Trophoblast cell (in vitro differentiated cells and primary cell): ENCODE measurements around the gene TTLL6.

Experiments used
- DNase-seq, 2 donors: peaks; one replicate each; pipeline ENCODE4 v3.0.0-alpha.2; 2016
- H2AFZ ChIP-seq: 2 replicates; pipeline ENCODE4 v1.6.1; 2013; ENCODE audit warnings: low read length, moderate library complexity, mild to moderate bottlenecking; ENCODE audit not compliant: insufficient read depth, poor library complexity
- H2AK5ac ChIP-seq: 2 replicates; pipeline ENCODE4 v1.6.1; 2013; ENCODE audit warnings: mild to moderate bottlenecking, low read length
- H2BK120ac ChIP-seq: 2 replicates; pipeline ENCODE4 v1.6.1; 2013; ENCODE audit warnings: low read length, mild to moderate bottlenecking, moderate library complexity; ENCODE audit not compliant: insufficient read depth, poor library complexity
- H2BK12ac ChIP-seq: 2 replicates; pipeline ENCODE4 v1.6.1; 2013; ENCODE audit warnings: mild to moderate bottlenecking, low read length, moderate library complexity
- H2BK5ac ChIP-seq: 2 replicates; pipeline ENCODE4 v1.6.1; 2013; ENCODE audit warnings: low read length, low read depth, moderate library complexity, mild to moderate bottlenecking; ENCODE audit not compliant: poor library complexity
- H3K14ac ChIP-seq: 2 replicates; pipeline ENCODE4 v1.6.1; 2013; ENCODE audit warnings: mild to moderate bottlenecking, low read length
- H3K18ac ChIP-seq: 2 replicates; pipeline ENCODE4 v1.6.1; 2013; ENCODE audit warnings: mild to moderate bottlenecking, low read length
- H3K23ac ChIP-seq: 2 replicates; pipeline ENCODE4 v1.6.1; 2013; ENCODE audit warnings: low read length
- H3K27ac ChIP-seq: 2 replicates; pipeline ENCODE4 v1.5.1; 2013; ENCODE audit warnings: low read depth, mild to moderate bottlenecking, inconsistent platforms, low read length, moderate library complexity
- H3K27me3 ChIP-seq: 2 replicates; pipeline ENCODE4 v1.6.1; 2013; ENCODE audit warnings: inconsistent platforms, mild to moderate bottlenecking, low read length, moderate library complexity; ENCODE audit not compliant: insufficient read depth
- H3K36me3 ChIP-seq, 2 experiments: 1 replicate in 1 of 2; 2 replicates in 1 of 2; pipeline ENCODE4 v1.6.1; 2013; ENCODE audit warnings: low read length in 2 of 2, mild to moderate bottlenecking in 2 of 2, moderate library complexity in 1 of 2; ENCODE audit not compliant: insufficient read depth in 2 of 2, control insufficient read depth in 1 of 2
- H3K4ac ChIP-seq: 2 replicates; pipeline ENCODE4 v1.6.1; 2013; ENCODE audit warnings: low read depth, mild to moderate bottlenecking, low read length, moderate library complexity
- H3K4me1 ChIP-seq, 2 experiments: 1 replicate in 1 of 2; 2 replicates in 1 of 2; pipeline ENCODE4 v1.6.1; 2013; ENCODE audit warnings: low read length in 2 of 2, mild to moderate bottlenecking in 2 of 2, moderate library complexity in 1 of 2; ENCODE audit not compliant: insufficient read depth in 2 of 2, control insufficient read depth in 1 of 2
- H3K4me2 ChIP-seq: 2 replicates; pipeline ENCODE4 v1.6.1; 2013; ENCODE audit warnings: inconsistent platforms, mild to moderate bottlenecking, low read length, moderate library complexity
- H3K4me3 ChIP-seq: 2 replicates; pipeline ENCODE4 v1.5.1; 2013; ENCODE audit warnings: mild to moderate bottlenecking, low read depth, low read length, inconsistent platforms
- H3K79me1 ChIP-seq: one replicate; pipeline ENCODE4 v1.6.1; 2013; ENCODE audit warnings: low read length
- H3K79me2 ChIP-seq: 2 replicates; pipeline ENCODE4 v1.6.1; 2013; ENCODE audit warnings: low read length, mild to moderate bottlenecking; ENCODE audit not compliant: control insufficient read depth, insufficient read depth, poor library complexity
- H3K9ac ChIP-seq: 2 replicates; pipeline ENCODE4 v1.6.1; 2013; ENCODE audit warnings: mild to moderate bottlenecking, low read length
- H3K9me3 ChIP-seq: 2 replicates; pipeline ENCODE4 v1.6.1; 2013; ENCODE audit warnings: low read depth, mild to moderate bottlenecking, control low read depth, inconsistent platforms, low read length; ENCODE audit not compliant: insufficient read depth
- H4K12ac ChIP-seq: 2 replicates; pipeline ENCODE4 v1.6.1; 2013; ENCODE audit warnings: low read depth, mild to moderate bottlenecking, low read length, moderate library complexity
- H4K8ac ChIP-seq: 2 replicates; pipeline ENCODE4 v1.6.1; 2013; ENCODE audit warnings: low read depth, mild to moderate bottlenecking, low read length, moderate library complexity
- H4K91ac ChIP-seq: one replicate; pipeline ENCODE4 v1.6.1; 2013; ENCODE audit warnings: low read depth, mild to moderate bottlenecking, low read length, moderate library complexity
- WGBS: extraction: QIAGEN DNeasy Blood & Tissue Kit; methylation state at CpG from one replicate; pipeline ENCODE4 v1.1.7; 2013; ENCODE audit warnings: missing lambda C conversion rate; ENCODE audit not compliant: insufficient read length, insufficient coverage; ENCODE audit errors: extremely low coverage; 5-methylcytosine and 5-hydroxymethylcytosine counted together

The TTLL6 gene

DNA sequence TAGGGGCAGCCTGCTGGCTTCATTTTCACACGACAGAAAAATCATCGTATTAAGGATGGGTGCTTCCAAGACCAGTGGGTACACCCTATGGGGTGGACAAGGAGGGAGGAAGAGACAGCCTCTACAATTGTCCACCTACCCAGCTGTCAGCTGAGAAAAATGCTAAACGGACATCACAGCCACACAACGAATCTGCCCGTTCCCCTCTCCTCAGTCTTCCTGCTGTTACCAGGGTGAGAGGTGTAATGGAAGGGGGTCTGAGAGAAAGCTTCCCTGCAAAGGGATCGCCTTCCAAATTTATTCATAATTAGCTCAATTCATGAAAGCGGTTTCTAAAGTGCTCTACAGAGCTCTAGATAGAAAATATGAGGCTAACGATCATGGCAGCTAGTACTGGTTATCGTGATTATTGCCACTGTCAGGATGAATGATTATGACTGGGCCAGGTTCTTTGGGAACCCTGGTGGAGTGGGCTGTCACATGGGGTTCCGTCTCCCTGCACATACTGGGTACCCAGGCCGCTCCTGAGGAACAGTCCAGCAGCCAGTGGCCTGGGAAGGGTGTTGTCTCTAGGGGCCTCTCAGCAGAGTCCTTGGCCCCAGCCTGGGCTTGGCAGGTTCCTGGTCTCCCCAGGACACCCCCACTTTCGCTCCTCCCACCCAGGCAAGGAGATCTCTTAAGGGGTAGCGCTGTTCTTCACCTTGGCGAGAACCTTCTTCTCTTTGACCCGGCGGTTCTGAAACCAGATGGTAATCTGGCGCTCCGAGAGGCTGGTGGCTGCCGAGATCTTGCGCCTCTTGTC lies 90.7 kb downstream of the TTLL6 start:
- Histone ChIP-seq H3K4me3 (no peak overlapping the region), H3K4me1 (peaks cover 3 to 9% of the 10 kb centered on the region in 2 experiments), H3K9me3 (peaks cover 11% of the 10 kb centered on the region), H3K14ac (no peak overlapping the region), H2AFZ (no peak overlapping the region), H3K27ac (no peak overlapping the region), H3K79me2 (no peaks in the 10 kb centered on the region), H3K4me2 (no peak overlapping the region), H2BK120ac (no peak overlapping the region), H3K9ac (no peak overlapping the region), H3K27me3 (peaks cover 87% of the 10 kb centered on the region), H3K18ac (no peak overlapping the region), H3K79me1 (no peaks in the 10 kb centered on the region), H4K12ac (no peak overlapping the region), H3K4ac (no peak overlapping the region), H2BK5ac (no peak overlapping the region), H3K23ac (no peak overlapping the region), H4K8ac (no peak overlapping the region), H4K91ac (no peak overlapping the region), H2BK12ac (no peak overlapping the region), H3K36me3 (no peaks in the 10 kb centered on the region), H2AK5ac (no peak overlapping the region)
- no peak for DNase-seq
- no CpG with 5 or more reads among the region's 20 CpGs for WGBS

DNA sequence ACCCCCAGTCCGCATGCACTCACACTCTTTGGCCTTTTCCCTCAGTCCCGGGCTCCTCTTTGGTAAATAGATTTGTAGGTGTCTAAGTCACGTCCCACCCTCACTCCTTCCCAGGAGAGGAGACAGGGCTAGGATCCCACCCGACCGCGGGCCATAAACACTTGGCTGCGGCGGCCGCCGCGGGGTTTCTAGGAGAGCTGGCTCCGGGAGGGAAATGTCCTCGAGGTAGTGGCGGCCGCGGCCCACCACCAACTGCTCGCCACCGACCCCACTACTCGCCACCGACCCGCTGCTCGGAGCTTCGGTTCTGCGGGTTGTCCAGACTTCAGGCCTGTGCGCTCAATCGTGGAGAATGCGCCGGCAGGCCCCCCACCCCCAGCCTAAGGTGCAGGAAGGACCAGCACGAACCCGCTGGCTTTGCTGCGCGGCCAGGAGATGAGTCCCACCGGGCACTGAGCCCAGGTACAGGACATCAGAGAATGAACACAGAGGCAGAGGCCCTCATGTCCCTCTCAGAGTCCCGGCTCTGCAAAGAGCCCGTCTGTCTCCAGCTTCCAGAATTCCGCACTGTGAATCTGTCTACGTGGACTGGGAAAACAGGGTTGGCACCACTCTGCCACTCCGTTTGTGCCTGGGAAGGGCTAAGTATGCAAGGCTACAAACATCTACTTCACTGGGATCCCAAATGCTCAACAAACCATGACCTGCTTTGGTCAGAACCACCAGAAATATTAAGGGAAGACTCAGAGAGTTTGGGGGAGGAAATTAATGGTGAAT lies 91.6 kb downstream of the TTLL6 start:
- no peak overlapping the region for H3K14ac ChIP-seq
- no CpG with 5 or more reads among the region's 38 CpGs for WGBS

DNA sequence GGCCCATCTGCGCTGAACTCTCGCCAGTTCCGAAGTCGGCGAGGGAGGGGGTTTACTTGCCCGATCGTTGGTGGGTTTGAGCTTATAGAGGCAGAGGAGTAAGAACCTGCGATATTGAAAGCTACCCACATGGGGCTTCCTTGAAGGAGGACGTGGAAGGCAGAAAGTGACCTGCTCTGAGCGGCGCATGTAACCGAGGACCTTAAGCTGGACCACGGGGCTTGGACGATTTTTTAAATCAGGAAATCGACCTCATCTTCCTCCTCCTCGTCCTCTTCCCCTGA lies 92.1 kb downstream of the TTLL6 start:
- Histone ChIP-seq H3K27me3 (peaks cover 96% of the 10 kb centered on the region), H3K4me1 (peaks cover 3 to 9% of the 10 kb centered on the region in 2 experiments), H3K27ac (no peak overlapping the region), H3K9ac (no peak overlapping the region), H2BK5ac (no peak overlapping the region), H3K4ac (no peak overlapping the region), H3K23ac (no peak overlapping the region), H3K79me2 (no peaks in the 10 kb centered on the region), H4K12ac (no peak overlapping the region), H3K18ac (no peak overlapping the region), H3K14ac (no peak overlapping the region), H4K91ac (no peak overlapping the region), H2AK5ac (no peak overlapping the region), H2BK12ac (no peak overlapping the region), H3K4me3 (peak overlapping the region; percentile 35), H2AFZ (no peak overlapping the region), H3K4me2 (no peak overlapping the region), H4K8ac (no peak overlapping the region), H3K36me3 (no peaks in the 10 kb centered on the region), H3K79me1 (no peaks in the 10 kb centered on the region), H3K9me3 (peaks cover 11% of the 10 kb centered on the region), H2BK120ac (no peak overlapping the region)
- no CpG with 5 or more reads among the region's 16 CpGs for WGBS
- no peak for DNase-seq

More for the DNA sequence above, 91.6 kb downstream of the TTLL6 start:
- H3K4me1 ChIP-seq: peaks cover 3 to 9% of the 10 kb centered on the region in 2 experiments
- H3K79me1 ChIP-seq: no peaks in the 10 kb centered on the region
- H3K23ac ChIP-seq: no peak overlapping the region
- no peak overlapping the region for H3K9ac ChIP-seq
- no peak overlapping the region for H4K12ac ChIP-seq
- no peak overlapping the region for H3K4ac ChIP-seq
- H4K91ac ChIP-seq: no peak overlapping the region
- H3K27ac ChIP-seq: no peak overlapping the region
- no peak for DNase-seq
- H3K18ac ChIP-seq: no peak overlapping the region
- H3K4me2 ChIP-seq: no peak overlapping the region
- H3K27me3 ChIP-seq: peaks cover 96% of the 10 kb centered on the region
- H2BK120ac ChIP-seq: no peak overlapping the region
- H2BK12ac ChIP-seq: no peak overlapping the region
- H4K8ac ChIP-seq: no peak overlapping the region
- H2BK5ac ChIP-seq: no peak overlapping the region
- H2AFZ ChIP-seq: no peak overlapping the region
- no peaks in the 10 kb centered on the region for H3K79me2 ChIP-seq
- peaks cover 11% of the 10 kb centered on the region for H3K9me3 ChIP-seq
- H3K36me3 ChIP-seq: no peaks in the 10 kb centered on the region
- no peak overlapping the region for H2AK5ac ChIP-seq
- no peak overlapping the region for H3K4me3 ChIP-seq

DNA sequence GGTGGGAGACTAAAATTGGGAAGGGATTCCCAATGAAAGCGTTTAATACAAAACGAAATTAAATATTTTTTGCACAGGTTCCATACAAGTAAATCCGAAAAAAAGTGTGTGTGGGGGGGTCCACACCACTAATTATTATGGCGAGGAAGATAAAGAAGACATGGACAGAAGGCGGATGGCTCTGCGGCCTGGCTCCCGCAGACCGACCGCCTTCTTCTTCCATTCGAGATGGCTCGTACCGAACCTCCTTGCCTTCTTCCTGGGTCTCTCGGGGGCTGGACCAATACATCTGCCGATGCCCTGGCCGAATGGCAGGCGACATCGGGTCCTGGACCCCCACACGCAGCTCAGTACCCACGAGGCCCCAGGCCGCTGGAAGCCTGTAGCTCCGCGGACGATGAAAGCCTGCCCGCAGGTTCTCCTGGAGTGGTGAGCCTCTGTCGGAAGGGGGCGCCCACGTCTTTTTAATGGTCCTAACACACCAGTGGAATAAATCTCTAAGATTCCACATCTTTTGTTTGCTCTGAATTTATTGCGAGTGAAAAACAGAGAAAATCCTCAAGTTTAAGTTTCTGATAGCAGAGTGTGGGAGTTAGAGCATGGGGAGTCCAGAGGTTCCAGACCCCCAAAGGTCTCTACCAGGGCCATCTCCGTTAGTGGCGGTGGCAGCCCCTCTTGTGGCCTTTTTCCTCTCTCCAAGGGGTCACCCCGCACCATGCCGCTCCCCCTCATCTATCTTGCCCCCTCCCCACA lies 92.6 kb downstream of the TTLL6 start:
- peaks cover 96% of the 10 kb centered on the region for H3K27me3 ChIP-seq
- H3K9ac ChIP-seq: no peak overlapping the region
- no peak overlapping the region for H2BK12ac ChIP-seq
- no peak overlapping the region for H3K4ac ChIP-seq
- peaks cover 3 to 9% of the 10 kb centered on the region in 2 experiments for H3K4me1 ChIP-seq
- H3K9me3 ChIP-seq: peaks cover 11% of the 10 kb centered on the region
- H2BK120ac ChIP-seq: no peak overlapping the region
- H2AK5ac ChIP-seq: no peak overlapping the region
- H4K12ac ChIP-seq: no peak overlapping the region
- H4K8ac ChIP-seq: no peak overlapping the region
- peak overlapping the region; percentile 35 for H3K4me3 ChIP-seq
- H3K27ac ChIP-seq: no peak overlapping the region
- H2AFZ ChIP-seq: no peak overlapping the region
- H2BK5ac ChIP-seq: no peak overlapping the region
- no CpG with 5 or more reads among the region's 32 CpGs for WGBS
- H3K79me2 ChIP-seq: no peaks in the 10 kb centered on the region
- H4K91ac ChIP-seq: no peak overlapping the region
- H3K23ac ChIP-seq: no peak overlapping the region
- H3K4me2 ChIP-seq: no peak overlapping the region
- H3K18ac ChIP-seq: no peak overlapping the region
- H3K79me1 ChIP-seq: no peaks in the 10 kb centered on the region
- DNase-seq: peak; percentile 59 to 77
- H3K14ac ChIP-seq: no peak overlapping the region
- no peaks in the 10 kb centered on the region for H3K36me3 ChIP-seq
